A673 (cell line): ENCODE results near the gene PSME3IP1. TPM values are rescaled to one million over a fixed set of nuclear protein-coding genes. Genes with fewer than 3 reads are reported as not detected.

Source experiments
- BruUV-seq: library from RNA; stranded (reverse); fragments of 400-500 nt; replicated peaks from 2 replicates; lab custom pipeline; 2021; lab: Mats Ljungman, UMichigan
- CTCF ChIA-PET: fragments of 300-600 bp; sonication (Branson Sonifier 250); formaldehyde crosslinking; loops from one replicate; lab custom pipeline; 2022; ENCODE audit warnings: antibody characterized with exemption; lab: Charles Lee
- POLR2A ChIA-PET: fragments of 300-600 bp; sonication (Branson Sonifier 250); formaldehyde crosslinking; loops from one replicate; lab custom pipeline; 2022; ENCODE audit warnings: antibody characterized with exemption; ENCODE audit not compliant: low non-redundant PET; lab: Charles Lee
- DNase-seq: peaks from one replicate; pipeline ENCODE4 v3.0.0-alpha.2; 2015; ENCODE audit warnings: low spot score
- H3K27ac ChIP-seq: fragments of 200-600 bp; sonication (generic); 2 replicates; pipeline ENCODE4 v1.5.1; 2016; ENCODE audit warnings: mixed run types, low read depth, mild to moderate bottlenecking, mixed read lengths, antibody characterized with exemption, low read length; ENCODE audit not compliant: poor library complexity, severe bottlenecking
- H3K27me3 ChIP-seq: fragments of 200-600 bp; sonication (generic); replicated peaks from 2 replicates; pipeline ENCODE4 v1.6.1; 2017; ENCODE audit warnings: mixed run types, low read depth, mild to moderate bottlenecking, mixed read lengths, antibody characterized with exemption, low read length; ENCODE audit not compliant: insufficient read depth, poor library complexity
- H3K36me3 ChIP-seq: fragments of 200-600 bp; sonication (generic); 2 replicates; pipeline ENCODE4 v1.6.1; 2016; ENCODE audit warnings: mixed run types, mild to moderate bottlenecking, mixed read lengths, antibody characterized with exemption, low read length; ENCODE audit not compliant: insufficient read depth, poor library complexity, severe bottlenecking
- H3K4me1 ChIP-seq: fragments of 200-600 bp; sonication (generic); 2 replicates; pipeline ENCODE4 v1.6.1; 2017; ENCODE audit warnings: mixed run types, mild to moderate bottlenecking, mixed read lengths, antibody characterized with exemption, low read length; ENCODE audit not compliant: insufficient read depth, poor library complexity, severe bottlenecking
- H3K4me3 ChIP-seq: fragments of 200-600 bp; sonication (generic); 2 replicates; pipeline ENCODE4 v1.5.1; 2016; ENCODE audit warnings: low read depth, mixed run types, mild to moderate bottlenecking, mixed read lengths, low read length; ENCODE audit not compliant: poor library complexity, severe bottlenecking
- H3K9me3 ChIP-seq: fragments of 200-600 bp; sonication (generic); 2 replicates; pipeline ENCODE4 v1.6.1; 2016; ENCODE audit warnings: mixed run types, low read depth, mild to moderate bottlenecking, mixed read lengths, antibody characterized with exemption, low read length; ENCODE audit not compliant: poor library complexity, severe bottlenecking
- EZH2 ChIP-seq: fragments of 200-600 bp; sonication (generic); IDR thresholded peaks from 2 replicates; pipeline ENCODE4 v1.6.1; 2017; ENCODE audit warnings: borderline replicate concordance, low read depth, mild to moderate bottlenecking, mixed read lengths, antibody characterized with exemption, low read length; ENCODE audit not compliant: poor library complexity, severe bottlenecking
- intact Hi-C: fragments of 100-400 bp; cut with micrococcal nuclease; formaldehyde crosslinking; loops from one replicate; pipeline ENCODE4 v1.10.0; 2022; ENCODE audit not compliant: unreplicated experiment
- total RNA-seq: library from RNA; stranded (reverse); gene quantifications from 2 replicates; pipeline ENCODE4 v1.2.3, GENCODE V29; 2021
- TF ChIP-seq, protein P1 (sequence below): fragments of 300-800, 200-600 bp; sonication (generic); conservative IDR thresholded peaks from 2 replicates; pipeline ENCODE4 v1.5.1; 2017; ENCODE audit warnings: low read depth, mild to moderate bottlenecking, antibody characterized with exemption, low read length, moderate library complexity, mixed read lengths

Gene PSME3IP1
- total RNA-seq, 1 experiment from 2014 or later, result 128 TPM

DNA sequence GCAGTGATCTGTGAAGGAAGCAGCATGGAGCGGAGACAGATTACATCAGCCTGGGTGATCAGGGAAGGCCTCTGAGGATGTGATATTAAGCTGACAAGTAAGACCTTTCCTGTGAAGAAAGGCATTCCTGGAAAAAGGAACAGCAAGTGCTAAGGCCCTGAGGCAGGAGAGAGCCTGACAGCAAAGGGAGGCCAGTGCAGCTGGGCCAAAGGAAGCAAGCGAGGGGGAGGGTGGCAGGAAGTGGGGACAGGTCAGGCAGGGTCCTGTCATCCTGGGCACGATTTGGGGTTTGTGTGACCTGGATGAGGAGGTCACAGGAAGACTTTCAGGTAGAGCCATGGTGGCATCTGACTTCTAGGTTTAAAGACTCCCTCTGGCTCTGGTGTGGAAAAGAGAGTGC is 81.1 kb downstream of the PSME3IP1 start:
- CTCF ChIA-PET, result no interaction called here
- TF ChIP-seq, protein P1, sequence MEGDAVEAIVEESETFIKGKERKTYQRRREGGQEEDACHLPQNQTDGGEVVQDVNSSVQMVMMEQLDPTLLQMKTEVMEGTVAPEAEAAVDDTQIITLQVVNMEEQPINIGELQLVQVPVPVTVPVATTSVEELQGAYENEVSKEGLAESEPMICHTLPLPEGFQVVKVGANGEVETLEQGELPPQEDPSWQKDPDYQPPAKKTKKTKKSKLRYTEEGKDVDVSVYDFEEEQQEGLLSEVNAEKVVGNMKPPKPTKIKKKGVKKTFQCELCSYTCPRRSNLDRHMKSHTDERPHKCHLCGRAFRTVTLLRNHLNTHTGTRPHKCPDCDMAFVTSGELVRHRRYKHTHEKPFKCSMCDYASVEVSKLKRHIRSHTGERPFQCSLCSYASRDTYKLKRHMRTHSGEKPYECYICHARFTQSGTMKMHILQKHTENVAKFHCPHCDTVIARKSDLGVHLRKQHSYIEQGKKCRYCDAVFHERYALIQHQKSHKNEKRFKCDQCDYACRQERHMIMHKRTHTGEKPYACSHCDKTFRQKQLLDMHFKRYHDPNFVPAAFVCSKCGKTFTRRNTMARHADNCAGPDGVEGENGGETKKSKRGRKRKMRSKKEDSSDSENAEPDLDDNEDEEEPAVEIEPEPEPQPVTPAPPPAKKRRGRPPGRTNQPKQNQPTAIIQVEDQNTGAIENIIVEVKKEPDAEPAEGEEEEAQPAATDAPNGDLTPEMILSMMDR, result no peak
- no peak for TF ChIP-seq EZH2
- Histone ChIP-seq H3K4me1 (peaks cover 8% of the 10 kb centered on the region), H3K27me3 (no peaks in the 10 kb centered on the region), H3K27ac (no peak overlapping the region), H3K9me3 (no peaks in the 10 kb centered on the region), H3K4me3 (no peak overlapping the region), H3K36me3 (no peaks in the 10 kb centered on the region)
- no TSS peak for BruUV-seq
- intact Hi-C loops, result no loop called here
- POLR2A ChIA-PET, result interaction anchor here (0.5 kb wide), 1 partner anchor 18 kb away, joined by 3 read pairs; no protein-coding TSS in a partner anchor
- DNase-seq, result no peak

DNA sequence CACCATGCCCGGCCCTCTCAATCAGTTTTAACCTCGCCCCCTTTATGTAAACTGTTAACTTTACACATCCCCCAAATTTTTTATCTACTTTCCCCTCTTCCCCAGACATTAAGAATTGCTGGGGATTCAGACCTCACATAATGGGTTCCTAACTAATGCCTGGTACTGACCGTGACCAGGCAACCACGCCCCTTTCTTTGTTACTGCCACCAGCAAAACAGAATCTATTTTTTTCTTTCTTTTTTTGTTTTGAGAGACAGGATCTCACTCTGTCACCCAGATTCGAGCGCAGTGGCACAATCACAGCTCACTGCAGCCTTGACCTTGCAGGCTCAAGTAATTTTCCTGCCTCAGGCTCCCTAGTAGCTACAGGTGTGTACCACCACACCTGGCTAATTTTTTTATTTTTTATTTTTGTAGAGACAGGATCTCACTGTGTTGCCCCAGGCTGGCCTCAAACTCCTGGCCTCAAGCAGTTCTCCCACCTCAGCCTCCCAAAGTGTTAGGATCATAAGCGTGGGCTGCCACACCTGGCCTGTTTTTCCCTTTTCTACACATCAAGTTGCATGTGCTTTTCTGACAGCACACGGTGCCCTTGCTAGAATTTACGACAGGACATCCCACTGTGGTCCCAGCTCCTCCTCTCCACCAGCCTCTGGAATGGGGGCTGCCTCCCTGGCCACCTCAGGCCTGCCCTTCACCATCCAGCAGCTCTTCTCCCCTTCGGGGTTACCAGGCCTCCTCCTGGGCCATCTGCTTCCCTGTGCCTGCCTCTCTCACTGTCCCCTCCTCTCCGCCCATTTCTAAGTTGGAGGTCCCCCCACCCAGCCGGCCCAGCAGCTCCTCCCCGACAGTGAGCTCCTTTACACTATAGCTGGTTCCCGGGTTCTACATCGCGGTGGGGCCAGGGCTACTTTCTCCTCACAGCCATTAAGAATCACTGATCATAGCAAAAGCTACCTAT is 82.7 kb downstream of the PSME3IP1 start:
- Histone ChIP-seq H3K27ac (no peak overlapping the region), H3K4me1 (peaks cover 8% of the 10 kb centered on the region), H3K36me3 (no peaks in the 10 kb centered on the region), H3K9me3 (no peaks in the 10 kb centered on the region), H3K4me3 (no peak overlapping the region), H3K27me3 (no peaks in the 10 kb centered on the region)
- no peak for DNase-seq
- intact Hi-C loops, result no loop called here
- BruUV-seq, result no TSS peak
- TF ChIP-seq, protein P1, result no peak
- no peak for TF ChIP-seq EZH2
- ChIA-PET POLR2A (no interaction called here), CTCF (interaction anchor here (1.0 kb wide), 1 partner anchor 10 kb away, joined by 5 read pairs; no protein-coding TSS in a partner anchor)

Other genes starting within 250 kb of the PSME3IP1 start
- gene CETP, start 224.1 kb downstream of the PSME3IP1 start, total RNA-seq, result not detected in 2 replicates
- gene NLRC5, start 196.5 kb downstream of the PSME3IP1 start, total RNA-seq, result 13.1 and 14.2 TPM in 2 replicates
- 38.1 and 43.6 TPM in 2 replicates for gene CPNE2, start 93.5 kb downstream of the PSME3IP1 start, total RNA-seq
- gene RSPRY1, start 290 bp upstream of the PSME3IP1 start, total RNA-seq, result 45.6 and 47.6 TPM in 2 replicates
- 33.1 and 35.1 TPM in 2 replicates for gene ARL2BP, start 59.2 kb upstream of the PSME3IP1 start, total RNA-seq
- gene PLLP, start 98.6 kb upstream of the PSME3IP1 start, total RNA-seq, result 1.1 and 1.5 TPM in 2 replicates
- gene CCL22, start 172.7 kb upstream of the PSME3IP1 start, total RNA-seq, result not detected in 2 replicates
- 0.15 TPM in 1 of 2 replicates, not detected in the other for gene CX3CL1, start 186.5 kb upstream of the PSME3IP1 start, total RNA-seq
- gene CCL17, start 218.7 kb upstream of the PSME3IP1 start, total RNA-seq, result not detected in 2 replicates